ENCODE measurements around the gene NADK. TPM values are rescaled to one million over a fixed set of nuclear protein-coding genes. Genes with fewer than 3 reads are reported as not detected.

Gene NADK
- total and polyA plus RNA-seq, 10 of the 15 experiments (the other 5 are each of a cell fraction or from before 2014, with no cell fraction given), result 1.1 to 93.2 (median 46.9) TPM

- 67% methylated on average over 3 of the region's 3 CpGs for WGBS (ENCODE audit: insufficient coverage, insufficient replicate concordance, low lambda C conversion rate, missing lambda C conversion rate)
- POLR2A ChIA-PET, result no interaction called here
- H3K4me3 ChIP-seq, result no peak overlapping the region
Observed at GRCh38 chr1:1817221-1817620, 39.0 kb upstream of the NADK start.

More at GRCh38 chr1:1817221-1817620, 39.0 kb upstream of the NADK start:
- no peak overlapping the region for H3K4me2 ChIP-seq (ENCODE audit: control insufficient read depth, insufficient read depth)
- ChIA-PET RAD21 (ENCODE audit: unreplicated experiment) (no interaction called here), SMC1A (ENCODE audit: uncharacterized antibody, unreplicated experiment) (no interaction called here), CTCF (no interaction called here)
- peaks cover 22 to 24% of the 10 kb centered on the region in 2 experiments; a peak in 3 of 4 replicates for H3K36me3 ChIP-seq (ENCODE audit: control insufficient read depth in 2 of 2, insufficient read depth in 2 of 2, low read length in 1 of 2)
- FAIRE-seq (no peak), DNase-seq (ENCODE audit: low read depth, low spot score) (no peak), ATAC-seq (no peak)
- in situ Hi-C loops (cut with MboI), result no loop called here
- no peaks in the 10 kb centered on the region; the same call in 1 of the 2 replicates for H4K20me1 ChIP-seq (ENCODE audit: control insufficient read depth, insufficient read depth)
- no peak overlapping the region for H3K27ac ChIP-seq (ENCODE audit: control insufficient read depth, insufficient read depth)
- H3K9me3 ChIP-seq (replicated peaks; ENCODE audit: control insufficient read depth, insufficient read depth, low read length), result no peaks in the 10 kb centered on the region
- intact Hi-C loops (cut with micrococcal nuclease; ENCODE audit: unreplicated experiment), result no loop called here
- no peak overlapping the region for H2AFZ ChIP-seq (ENCODE audit: control insufficient read depth, low read depth, low read length)
- H3K27me3 ChIP-seq (replicated peaks in 1 of 2; ENCODE audit: control insufficient read depth in 2 of 2, insufficient read depth in 2 of 2, low read length in 1 of 2), result no peaks in the 10 kb centered on the region
- no peaks in the 10 kb centered on the region for H3K4me1 ChIP-seq (ENCODE audit: control insufficient read depth, insufficient read depth, low read length)
- no TSS peak for BruUV-seq (replicated peaks)
- no peak overlapping the region for H3K9ac ChIP-seq (ENCODE audit: control insufficient read depth, insufficient read depth, low read length)
- TF ChIP-seq IKZF1 (conservative IDR thresholded peaks at IDR 0.05) (no peak), BMI1 (IDR thresholded peaks at IDR 0.05; ENCODE audit: borderline replicate concordance) (no peak), SIX5 (IDR thresholded peaks at IDR 0.05; ENCODE audit: low read depth, low read length, severe bottlenecking) (no peak), DPF2 (IDR thresholded peaks at IDR 0.05) (no peak), NBN (IDR thresholded peaks at IDR 0.05) (no peak), WRNIP1 (IDR thresholded peaks at IDR 0.05; ENCODE audit: borderline replicate concordance, low read depth, low read length) (no peak), HDAC2 (IDR thresholded peaks at IDR 0.05) (no peak), STAT1 (conservative IDR thresholded peaks at IDR 0.05) (no peak), FOXK2 (IDR thresholded peaks at IDR 0.05) (no peak), CHD4 (IDR thresholded peaks at IDR 0.05) (no peak), TCF12 (IDR thresholded peaks at IDR 0.05; ENCODE audit: low read depth, low read length) (no peak), GABPA (IDR thresholded peaks at IDR 0.05; ENCODE audit: low read depth) (no peak), NFYA (IDR thresholded peaks at IDR 0.05; ENCODE audit: borderline replicate concordance, low read depth, low read length) (no peak), SRF (IDR thresholded peaks at IDR 0.05; ENCODE audit: low read depth in 2 of 2, low read length in 2 of 2) (no peak), FOS (IDR thresholded peaks at IDR 0.05; ENCODE audit: borderline replicate concordance, extremely low read depth, insufficient read length) (no peak), SUPT20H (IDR thresholded peaks at IDR 0.05; ENCODE audit: borderline replicate concordance, control insufficient read depth, low read depth, low read length) (no peak)
- TF ChIP-seq, protein P1, sequence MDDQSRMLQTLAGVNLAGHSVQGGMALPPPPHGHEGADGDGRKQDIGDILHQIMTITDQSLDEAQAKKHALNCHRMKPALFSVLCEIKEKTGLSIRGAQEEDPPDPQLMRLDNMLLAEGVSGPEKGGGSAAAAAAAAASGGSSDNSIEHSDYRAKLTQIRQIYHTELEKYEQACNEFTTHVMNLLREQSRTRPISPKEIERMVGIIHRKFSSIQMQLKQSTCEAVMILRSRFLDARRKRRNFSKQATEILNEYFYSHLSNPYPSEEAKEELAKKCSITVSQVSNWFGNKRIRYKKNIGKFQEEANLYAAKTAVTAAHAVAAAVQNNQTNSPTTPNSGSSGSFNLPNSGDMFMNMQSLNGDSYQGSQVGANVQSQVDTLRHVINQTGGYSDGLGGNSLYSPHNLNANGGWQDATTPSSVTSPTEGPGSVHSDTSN (IDR thresholded peaks at IDR 0.05; ENCODE audit: insufficient replicate concordance, low read depth, low read length), result no peak
- H3K79me2 ChIP-seq (ENCODE audit: control insufficient read depth, insufficient read depth, low read length), result no peaks in the 10 kb centered on the region; the same call in 1 of the 2 replicates
